GM19328 (cell line): ENCODE measurements around the gene PARD3.
"Not testable (repeated sequence)": the region's sequence is repeated elsewhere in the genome, so short reads cannot be mapped to it uniquely, and the experiment has no call there.

Experiments used
- ATAC-seq: cut with Tn5 transposase; IDR thresholded peaks from one replicate; pipeline ENCODE4 v1.9.1; 2021; ENCODE audit warnings: mild to moderate bottlenecking, moderate library complexity; ENCODE audit not compliant: unreplicated experiment

The PARD3 gene

DNA sequence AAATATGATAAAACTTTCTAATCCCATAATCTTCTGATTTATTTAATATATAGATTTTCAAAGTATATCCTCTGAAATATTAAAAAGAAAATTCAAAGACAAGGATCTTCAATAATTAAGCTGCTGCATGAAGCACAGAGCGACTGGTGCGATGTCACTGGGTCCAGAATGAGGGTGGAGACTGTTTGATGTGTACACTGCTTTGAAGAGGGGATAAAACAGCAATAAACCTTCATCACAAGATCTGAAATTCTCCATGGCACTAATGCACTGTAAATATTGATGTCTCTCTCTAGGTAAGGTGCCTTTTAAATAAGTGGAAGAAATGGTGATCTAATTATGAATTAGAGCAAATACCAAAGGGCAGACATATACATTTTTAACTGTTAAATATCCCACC lies 337.8 kb downstream of the PARD3 start:
- ATAC-seq = no peak

DNA sequence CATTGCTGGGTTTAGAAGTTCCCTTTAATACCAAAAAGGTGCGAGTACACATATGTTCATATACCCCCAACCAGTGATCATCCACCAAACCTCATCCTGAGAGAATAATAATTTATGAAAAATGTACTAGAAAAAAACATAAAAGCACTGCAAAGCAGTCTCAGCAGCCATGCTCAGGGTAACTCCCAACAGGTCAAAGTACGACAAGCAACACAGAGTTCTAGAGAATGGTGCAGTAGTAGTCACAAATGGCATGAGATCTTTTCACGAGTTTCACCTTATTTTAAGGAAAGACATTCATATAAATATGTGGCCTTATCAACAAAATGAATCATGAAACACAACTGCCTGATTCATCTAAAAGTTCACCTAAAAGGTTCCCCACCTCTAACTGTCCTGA lies 338.5 kb downstream of the PARD3 start:
- no peak for ATAC-seq

DNA sequence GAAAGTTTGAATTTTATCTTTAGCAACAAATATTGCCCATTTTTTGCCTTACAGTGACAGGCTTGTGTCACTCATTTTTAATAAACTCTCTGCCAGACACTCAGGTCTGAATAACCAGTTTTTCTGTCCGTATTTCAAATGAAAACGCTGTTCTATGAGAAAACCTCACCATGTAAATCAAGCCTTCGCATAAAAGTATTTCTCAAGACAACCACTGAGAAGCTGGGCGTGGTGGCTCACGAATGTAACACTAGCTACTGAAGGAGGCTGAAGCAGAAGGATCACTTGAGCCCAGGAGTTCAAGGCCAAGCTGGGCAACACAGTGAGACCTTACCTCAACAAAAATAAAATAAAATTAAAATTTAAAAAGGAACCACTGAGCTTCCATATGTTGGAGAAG lies 339.3 kb downstream of the PARD3 start:
- ATAC-seq = no peak

DNA sequence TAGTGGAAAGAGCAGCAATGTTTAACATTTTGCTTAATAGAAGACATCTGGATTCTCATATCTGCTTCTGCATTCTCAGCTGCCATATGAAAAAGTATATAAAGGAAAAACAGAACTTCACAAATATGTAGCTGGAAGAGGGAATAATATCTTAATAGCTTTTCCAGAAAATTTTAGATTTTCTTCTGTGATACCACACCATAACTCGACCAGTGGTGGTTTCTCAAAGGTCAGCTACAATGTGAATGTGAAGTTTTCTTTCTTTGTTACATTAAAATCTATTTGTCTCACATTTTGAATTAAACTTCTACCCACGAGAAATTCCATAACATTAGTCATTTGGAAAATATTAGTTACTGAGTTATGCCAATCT lies 339.8 kb downstream of the PARD3 start:
- no peak for ATAC-seq

DNA sequence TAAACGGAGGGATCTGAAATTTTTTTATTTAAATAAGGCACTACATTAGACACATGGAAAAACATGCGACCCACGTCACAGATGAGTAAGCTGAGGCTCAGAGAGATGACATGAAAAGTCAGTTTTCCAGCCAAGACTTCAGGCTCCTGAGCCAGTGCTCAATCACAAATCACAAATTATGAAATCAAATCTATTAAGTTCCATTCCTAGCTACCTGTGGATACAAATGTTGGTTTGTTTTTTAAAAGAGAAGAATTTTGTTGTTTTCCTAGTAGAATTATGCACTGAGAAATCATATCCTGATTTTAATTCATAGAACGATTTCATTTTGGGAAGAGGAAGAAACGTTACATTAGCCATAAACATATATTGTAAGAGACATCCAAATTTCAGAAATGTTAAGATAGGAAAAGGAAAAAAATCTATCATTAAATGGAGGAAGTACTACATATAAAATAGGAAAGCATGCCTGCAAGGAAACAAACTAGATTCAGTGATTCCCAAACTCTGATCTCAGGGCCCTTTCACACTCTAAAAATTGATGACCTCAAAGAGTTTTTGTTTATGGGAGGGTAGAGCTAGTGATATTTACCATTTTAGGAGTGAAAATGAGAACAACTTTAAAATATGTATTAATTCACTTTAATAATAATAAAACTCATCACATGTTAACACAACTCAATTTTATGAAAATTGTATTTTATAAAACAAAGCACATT lies 340.4 kb downstream of the PARD3 start:
- no peak for ATAC-seq

DNA sequence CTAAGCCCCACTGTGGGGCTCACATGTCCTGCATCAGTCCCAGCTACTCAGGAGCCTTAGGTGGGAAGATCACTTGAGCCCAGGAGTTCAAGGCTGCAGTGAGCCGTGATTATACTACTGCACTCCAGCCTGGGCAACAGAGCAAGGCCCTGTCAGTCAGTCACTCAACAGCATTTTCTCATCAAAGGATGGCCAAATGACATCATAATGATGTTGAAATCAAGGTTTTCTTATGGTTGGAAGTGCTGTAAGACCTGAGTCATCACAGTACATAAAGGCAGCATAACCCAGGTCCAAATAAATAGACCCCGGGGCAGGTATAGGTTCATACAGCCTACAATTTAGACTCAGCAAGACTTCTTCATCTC lies 341.1 kb downstream of the PARD3 start:
- ATAC-seq = no peak

DNA sequence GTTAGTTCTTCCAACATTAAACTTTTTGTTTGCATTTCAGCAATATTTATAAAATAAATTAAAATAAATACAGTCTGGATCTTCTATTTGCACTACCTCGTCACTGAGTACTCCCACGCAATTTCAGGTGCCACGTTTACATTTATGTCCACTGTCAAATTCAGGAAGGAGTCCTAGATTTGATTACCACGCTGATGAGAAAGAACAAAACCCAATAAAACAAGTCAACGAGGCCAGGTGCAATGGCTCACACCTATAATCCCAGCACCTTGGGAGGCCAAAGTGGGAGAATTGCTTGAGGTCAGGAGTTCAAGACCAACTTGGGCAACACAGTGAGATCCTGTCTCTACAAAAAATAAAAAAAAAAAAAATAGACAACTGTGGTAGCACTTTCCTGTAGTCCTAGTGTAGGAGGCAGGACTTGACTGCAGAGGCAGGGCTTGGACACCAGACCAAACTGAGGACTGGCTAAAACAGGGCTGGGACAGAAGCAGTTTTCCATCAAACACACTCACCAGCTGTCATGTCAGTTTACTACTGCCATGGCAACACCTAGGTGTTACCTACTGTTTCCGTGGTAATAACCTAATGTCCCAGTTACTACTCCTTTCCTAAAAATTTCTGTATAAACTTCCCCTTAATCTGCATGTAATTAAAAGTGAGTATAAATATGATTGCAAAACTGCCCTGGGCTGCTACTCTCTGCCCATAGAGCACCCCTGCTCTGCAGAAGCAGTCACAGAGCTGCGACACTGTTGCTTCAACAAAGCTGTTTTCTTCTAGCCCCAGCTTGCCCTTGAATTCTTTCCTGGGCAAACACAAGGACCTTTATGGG lies 341.7 kb downstream of the PARD3 start:
- ATAC-seq = no peak

DNA sequence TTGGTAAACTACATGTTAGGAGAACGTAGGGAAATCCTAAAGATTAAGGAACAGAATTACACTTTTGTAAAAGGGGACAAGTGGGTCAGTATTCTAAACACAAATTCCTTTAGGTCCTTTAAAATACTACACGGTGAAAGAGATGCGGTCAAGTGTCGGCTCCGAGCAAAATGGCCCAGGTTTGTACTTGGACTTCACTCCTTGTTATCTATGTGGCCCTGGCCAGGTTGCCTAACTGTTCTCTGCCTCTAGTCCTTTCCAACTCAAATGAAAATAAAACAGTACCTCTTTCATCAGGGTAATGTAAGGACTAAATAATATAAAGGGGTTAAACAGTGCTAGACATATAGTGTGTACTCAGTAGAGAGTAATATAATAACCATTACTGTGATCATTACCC lies 344.8 kb downstream of the PARD3 start:
- ATAC-seq = no peak

DNA sequence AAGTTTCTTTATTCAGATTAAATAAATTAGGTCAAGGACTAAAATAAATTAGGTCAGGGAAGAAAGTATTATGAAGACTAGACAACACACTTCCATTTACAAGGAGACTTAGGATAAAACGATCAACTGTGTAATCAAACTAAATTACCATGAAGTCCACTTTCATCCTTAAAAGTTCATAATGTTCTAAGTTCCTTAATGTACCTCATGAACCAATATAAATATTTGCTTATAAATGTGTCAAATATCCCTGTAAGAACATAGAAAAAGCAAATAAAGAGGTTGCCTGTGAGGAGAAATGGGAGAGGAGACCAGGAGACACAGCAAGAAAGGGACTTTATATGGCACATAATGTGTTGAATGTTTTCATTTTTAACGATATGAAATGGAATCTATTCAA lies 345.6 kb downstream of the PARD3 start:
- no peak for ATAC-seq

DNA sequence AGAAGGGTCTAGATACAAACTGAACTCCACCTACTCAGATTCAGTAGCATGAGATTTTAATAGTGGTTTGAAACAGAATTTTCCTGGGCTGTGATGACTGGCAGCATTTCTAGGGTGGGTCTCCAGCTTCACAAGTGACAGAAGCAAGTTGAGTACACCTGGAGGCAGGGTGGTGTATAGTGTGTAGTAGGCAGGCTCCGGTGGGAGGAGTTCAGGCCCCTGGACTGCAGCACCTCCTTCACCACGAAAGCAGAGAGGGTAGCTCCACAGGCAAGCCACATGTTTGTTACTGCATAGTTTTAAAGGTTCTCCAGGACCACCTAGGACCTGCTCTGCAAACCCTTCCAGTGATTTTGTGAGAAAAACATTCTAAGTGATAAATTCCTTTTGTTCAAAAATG lies 347.2 kb downstream of the PARD3 start:
- ATAC-seq = no peak

DNA sequence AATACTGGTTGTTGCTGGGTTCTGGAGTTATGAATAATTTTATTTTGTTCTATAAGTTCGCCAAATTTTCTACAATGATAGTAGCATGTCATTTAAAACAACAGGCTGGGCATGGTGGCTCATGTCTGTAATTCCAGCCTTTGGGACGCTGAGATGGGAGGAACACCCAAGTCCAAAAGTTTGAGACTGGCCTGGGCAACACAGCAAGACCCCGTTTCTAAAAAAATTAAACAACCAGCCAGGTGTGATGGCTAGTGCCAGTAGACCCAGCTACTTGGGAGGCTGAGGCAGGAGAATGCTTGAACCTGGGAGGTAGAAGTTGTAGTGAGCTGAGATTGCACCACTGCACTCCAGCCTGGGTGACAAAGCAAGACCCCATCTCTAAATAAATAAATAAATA lies 347.7 kb downstream of the PARD3 start:
- ATAC-seq = no peak

DNA sequence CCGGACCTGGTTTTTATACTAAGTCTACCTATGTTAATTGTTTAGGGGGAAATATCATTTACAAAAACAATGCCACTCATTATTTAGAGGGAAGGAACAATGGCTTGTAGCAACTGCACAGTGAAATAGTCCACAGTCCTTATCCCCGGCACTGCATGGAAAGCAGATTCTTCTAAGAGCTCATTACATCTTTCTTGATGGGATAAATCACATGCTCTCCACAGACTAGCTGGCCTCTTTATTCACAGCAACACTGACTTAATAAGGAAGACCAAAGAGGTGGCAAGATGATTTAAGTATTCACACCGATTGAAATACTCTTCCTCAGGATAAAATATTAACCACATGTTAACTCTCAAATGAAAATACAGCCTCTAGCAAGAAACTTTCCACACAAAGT lies 349.4 kb downstream of the PARD3 start:
- ATAC-seq = no peak

DNA sequence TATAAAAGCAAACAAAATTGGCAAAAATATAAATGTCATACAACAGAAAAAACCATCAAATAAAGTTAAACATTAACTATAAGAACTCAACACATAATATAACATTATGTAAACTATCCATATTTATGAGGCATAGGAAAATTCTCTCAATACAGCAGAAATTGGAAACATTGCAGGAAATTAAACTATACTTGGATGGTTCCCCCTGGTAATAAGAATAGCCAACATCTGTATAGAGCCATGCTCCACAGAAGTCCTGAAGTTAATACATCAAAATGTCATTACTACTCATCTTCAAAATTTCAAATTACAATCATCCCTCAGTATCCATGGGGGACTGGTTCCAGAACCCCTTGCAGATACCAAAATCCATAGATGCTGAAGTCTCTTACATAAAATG lies 350.5 kb downstream of the PARD3 start:
- no peak for ATAC-seq

DNA sequence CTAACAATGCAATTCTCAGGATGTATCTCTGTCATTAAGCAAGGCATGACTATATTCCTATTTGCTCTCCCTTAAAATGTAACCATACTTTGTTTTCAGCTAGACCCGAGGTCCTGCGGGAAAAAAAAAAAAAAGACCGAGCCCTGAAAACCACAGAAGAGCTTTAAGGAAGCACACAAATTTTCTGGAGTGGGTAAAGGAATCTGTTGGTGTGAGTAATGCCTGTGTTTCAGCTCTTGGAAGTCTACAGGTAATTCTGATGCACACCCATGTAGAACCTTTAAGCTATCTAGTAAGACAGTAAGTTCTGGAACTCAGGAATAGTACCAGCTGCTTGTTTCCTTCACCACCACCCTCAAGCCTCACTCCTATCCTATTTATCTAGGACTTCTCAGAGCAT lies 351.1 kb downstream of the PARD3 start:
- ATAC-seq = no peak

DNA sequence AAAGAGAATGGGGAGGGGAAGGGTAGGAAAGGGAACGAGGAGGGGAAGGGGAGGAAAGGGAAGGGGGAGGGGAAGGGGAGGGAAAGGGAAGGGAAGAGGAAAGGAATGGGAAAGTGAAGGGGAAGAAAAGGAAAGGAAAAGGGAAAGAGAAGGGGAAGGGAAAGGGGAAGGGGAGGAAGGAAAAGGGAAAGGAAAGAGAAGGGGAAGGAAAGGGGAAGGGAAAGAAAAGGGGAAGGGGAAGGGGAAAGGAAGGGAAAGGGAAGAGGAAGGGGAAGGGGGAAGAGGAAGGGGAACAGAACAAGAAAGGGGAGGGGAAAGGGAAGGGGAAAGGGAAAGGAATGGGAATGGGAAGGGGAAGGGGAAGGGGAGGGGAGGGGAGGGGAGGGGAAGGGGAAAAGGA lies 352.1 kb downstream of the PARD3 start:
- ATAC-seq = no peak

DNA sequence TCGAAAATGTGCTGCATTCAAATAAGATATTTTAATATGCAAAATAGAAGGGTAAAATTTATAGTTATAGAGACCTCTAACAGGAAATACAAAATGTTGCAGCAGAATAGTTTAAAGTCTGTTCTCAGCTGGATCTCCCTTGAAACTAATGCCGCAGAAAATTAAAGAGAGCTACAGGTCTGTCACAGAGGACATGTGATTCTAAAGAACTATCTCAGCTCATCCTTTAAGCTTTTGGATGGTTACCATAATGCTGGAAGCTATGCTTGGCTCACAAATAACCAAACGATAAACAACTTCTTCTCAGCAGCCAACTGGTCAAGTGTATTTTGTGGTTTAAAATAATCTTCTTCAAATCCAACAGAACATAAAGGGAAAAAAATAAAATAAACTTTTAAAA lies 353.0 kb downstream of the PARD3 start:
- no peak for ATAC-seq

DNA sequence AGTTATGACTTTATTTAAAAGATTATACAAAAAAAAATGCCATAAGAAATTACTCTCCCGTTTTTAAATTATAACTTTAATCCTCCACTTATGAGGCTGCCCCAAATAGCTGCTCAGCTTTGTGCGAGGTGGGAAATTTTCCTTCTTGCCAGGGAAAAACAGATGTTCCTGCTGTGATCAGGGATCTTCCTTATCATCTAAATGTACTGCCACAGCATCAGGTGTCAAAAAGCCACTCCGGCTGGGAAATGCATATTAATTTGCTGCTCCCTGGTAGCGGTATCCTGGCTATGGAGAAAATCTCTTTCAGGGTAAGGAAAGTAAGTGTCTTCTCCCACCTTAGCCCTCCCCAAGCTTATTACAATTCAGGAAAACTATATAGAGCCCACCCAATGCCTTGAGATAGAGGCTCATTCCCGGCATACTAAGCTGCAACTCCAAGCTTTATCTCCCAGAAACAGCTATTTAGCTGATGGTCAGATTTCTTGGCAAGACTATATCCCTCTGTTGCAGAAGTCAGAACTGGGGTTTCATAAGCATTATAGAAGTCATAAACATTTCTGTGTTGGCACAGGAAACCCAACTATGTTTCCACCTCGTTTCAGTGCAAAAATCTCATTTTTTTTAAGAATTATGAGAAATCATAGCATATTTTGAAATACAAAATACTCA lies 360.4 kb downstream of the PARD3 start:
- no peak for ATAC-seq

DNA sequence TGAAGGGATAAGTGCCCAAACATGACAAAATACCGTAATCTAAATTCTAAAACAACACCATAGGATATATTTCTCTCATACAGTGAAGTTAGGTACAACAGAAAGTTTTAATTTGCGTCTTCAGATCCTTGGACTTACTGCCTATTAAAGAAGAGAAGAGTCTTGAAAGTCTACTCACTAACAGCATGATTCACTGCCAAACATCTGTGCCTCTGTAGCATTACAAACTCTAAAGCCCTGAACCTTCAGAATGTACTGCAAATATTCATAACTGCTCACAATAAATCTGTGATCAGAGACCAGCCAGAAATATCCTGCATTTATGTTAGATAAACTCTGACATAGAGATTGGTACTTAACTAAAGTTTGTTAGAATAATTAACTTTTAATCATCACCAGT lies 365.3 kb downstream of the PARD3 start:
- no peak for ATAC-seq

DNA sequence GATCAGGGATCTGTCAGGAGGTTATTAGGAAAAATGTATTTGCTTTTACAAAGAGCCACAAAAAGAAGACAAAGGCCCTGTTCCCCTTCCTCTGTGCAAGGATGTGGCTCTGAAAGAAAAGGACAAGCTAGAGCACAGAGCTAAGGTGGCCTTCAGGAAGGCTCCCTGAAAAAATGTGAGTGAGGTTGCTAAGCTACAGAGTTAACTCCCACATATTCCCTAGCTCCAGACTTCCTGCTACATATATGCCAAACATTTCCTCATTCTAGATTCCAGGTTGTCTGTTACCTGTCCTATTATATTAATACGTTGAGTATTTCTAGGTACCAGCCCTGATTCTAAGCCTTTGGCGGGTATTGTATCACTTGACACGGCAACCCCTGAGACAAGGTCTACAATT lies 369.0 kb downstream of the PARD3 start:
- ATAC-seq = no peak

DNA sequence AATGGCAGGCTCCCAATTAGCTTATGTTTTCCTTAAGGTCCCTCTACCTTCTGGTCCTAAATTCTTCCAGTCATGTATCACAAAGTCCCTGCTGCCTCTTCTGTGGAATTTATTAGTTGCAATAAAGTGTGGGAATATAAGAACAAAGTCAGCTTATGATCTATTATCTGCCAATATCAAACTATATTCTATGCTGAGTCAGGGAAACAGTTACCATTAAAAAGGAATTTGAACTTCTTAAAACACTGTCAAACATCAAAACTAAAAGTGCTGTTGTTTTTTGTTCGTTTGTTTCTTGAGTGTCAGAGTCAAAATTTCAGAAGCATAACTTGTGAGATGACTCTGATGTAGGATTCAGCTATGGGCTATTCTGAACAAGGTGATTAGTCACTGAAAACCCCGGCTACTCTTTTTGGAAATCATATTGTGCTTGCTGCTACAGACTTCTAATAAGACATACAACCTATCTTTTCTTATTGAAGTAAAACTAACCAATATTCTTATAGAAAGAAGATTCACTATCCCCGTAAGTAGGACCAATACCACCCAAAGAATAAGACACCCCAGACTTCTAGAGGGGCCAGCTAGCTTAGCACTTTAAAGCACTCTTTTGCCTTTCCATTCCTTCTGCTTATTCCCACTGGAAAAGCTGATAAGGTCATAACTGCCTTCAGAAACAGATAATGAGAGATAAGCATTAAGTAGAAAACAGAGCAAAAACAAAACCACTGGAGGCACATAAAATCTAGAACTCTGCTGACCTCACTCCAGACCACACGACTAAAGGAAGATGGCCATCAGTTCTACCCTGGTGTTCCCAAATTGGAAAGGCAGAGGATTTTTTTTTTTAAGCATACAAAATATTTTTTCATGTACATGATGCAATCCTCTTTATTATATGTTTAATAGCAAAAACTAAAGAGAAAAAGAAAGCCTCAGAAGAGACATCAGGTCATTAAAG lies 370.6 kb downstream of the PARD3 start:
- ATAC-seq = no peak

DNA sequence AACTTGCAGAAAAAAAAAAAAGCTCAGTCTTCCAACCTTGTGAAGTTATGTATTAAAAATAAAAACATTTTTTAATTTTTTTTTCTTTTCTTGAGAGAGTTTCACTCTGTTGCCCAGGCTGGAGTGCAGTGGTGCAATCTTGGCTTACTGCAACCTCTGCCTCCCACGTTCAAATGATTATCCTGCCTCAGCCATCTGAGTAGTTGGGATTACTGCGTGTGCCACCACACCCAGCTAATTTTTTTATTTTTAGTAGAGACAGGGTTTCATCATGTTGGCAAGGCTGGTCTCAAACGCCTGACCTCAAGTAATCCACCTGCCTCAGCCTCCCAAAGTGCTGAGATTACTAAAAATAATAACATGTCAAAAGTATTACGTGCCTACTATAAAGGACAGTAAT lies 375.7 kb downstream of the PARD3 start:
- ATAC-seq = not testable (repeated sequence)
